ENCODE results near the gene TNFRSF19.

Gene TNFRSF19

GRCh38 chr13:23599083-23599925 is 29.1 kb downstream of the TNFRSF19 start:
- H3K36me3 Mint-ChIP-seq (ENCODE audit: low read depth) = peaks cover 100% of the 10 kb centered on the region
- no peak for DNase-seq
- peaks cover 70% of the 10 kb centered on the region for H3K9me3 Mint-ChIP-seq
- H3K27ac Mint-ChIP-seq = no peak overlapping the region
- peaks cover 8% of the 10 kb centered on the region for H3K27me3 Mint-ChIP-seq (ENCODE audit: low read depth, poor library complexity)
- TF ChIP-seq, protein P1, sequence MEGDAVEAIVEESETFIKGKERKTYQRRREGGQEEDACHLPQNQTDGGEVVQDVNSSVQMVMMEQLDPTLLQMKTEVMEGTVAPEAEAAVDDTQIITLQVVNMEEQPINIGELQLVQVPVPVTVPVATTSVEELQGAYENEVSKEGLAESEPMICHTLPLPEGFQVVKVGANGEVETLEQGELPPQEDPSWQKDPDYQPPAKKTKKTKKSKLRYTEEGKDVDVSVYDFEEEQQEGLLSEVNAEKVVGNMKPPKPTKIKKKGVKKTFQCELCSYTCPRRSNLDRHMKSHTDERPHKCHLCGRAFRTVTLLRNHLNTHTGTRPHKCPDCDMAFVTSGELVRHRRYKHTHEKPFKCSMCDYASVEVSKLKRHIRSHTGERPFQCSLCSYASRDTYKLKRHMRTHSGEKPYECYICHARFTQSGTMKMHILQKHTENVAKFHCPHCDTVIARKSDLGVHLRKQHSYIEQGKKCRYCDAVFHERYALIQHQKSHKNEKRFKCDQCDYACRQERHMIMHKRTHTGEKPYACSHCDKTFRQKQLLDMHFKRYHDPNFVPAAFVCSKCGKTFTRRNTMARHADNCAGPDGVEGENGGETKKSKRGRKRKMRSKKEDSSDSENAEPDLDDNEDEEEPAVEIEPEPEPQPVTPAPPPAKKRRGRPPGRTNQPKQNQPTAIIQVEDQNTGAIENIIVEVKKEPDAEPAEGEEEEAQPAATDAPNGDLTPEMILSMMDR (IDR thresholded peaks at IDR 0.05) = no peak
- H3K4me3 Mint-ChIP-seq = no peak overlapping the region
- H3K4me1 Mint-ChIP-seq = no peaks in the 10 kb centered on the region

- H3K4me1 Mint-ChIP-seq = no peaks in the 10 kb centered on the region
- TF ChIP-seq, protein P1 (IDR thresholded peaks at IDR 0.05) = no peak
- H3K4me3 Mint-ChIP-seq = no peak overlapping the region
- DNase-seq = no peak
- peaks cover 100% of the 10 kb centered on the region for H3K36me3 Mint-ChIP-seq (ENCODE audit: low read depth)
- H3K9me3 Mint-ChIP-seq = peaks cover 64% of the 10 kb centered on the region
- H3K27ac Mint-ChIP-seq = no peak overlapping the region
- H3K27me3 Mint-ChIP-seq (ENCODE audit: low read depth, poor library complexity) = peaks cover 8% of the 10 kb centered on the region
These were observed 29.9 kb downstream of the TNFRSF19 start for GRCh38 chr13:23600100-23600499.

- Mint-ChIP-seq H3K9me3 (peaks cover 59% of the 10 kb centered on the region), H3K27ac (no peak overlapping the region), H3K4me1 (no peaks in the 10 kb centered on the region), H3K4me3 (no peak overlapping the region), H3K27me3 (ENCODE audit: low read depth, poor library complexity) (peaks cover 8% of the 10 kb centered on the region), H3K36me3 (ENCODE audit: low read depth) (peaks cover 100% of the 10 kb centered on the region)
- DNase-seq = no peak
- TF ChIP-seq, protein P1 (IDR thresholded peaks at IDR 0.05) = no peak
These were observed 30.3 kb downstream of the TNFRSF19 start for GRCh38 chr13:23600534-23600933.

DNA sequence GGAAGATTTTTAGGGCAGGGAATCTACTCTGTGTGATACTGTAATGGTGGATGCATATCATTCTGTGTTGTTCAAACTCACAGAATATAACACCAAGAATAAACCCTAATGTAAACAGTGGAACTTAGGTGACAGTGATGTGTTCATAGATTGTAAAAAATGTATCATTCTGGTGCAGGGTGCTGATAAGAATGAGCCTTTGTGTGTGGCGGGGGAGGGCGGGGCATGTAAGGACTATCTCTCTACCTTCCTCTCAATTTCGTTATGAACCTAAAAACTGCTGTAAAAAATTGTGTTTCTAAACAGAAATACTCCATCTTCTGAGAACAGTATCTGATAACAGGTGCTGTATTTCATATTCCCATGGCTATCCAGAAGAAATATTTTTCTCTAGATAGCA is 35.6 kb downstream of the TNFRSF19 start:
- H3K27me3 Mint-ChIP-seq (ENCODE audit: low read depth, poor library complexity) = no peaks in the 10 kb centered on the region
- H3K36me3 Mint-ChIP-seq (ENCODE audit: low read depth) = peaks cover 74% of the 10 kb centered on the region
- TF ChIP-seq, protein P1 (IDR thresholded peaks at IDR 0.05) = no peak
- H3K4me1 Mint-ChIP-seq = peaks cover 33% of the 10 kb centered on the region
- peaks cover 12% of the 10 kb centered on the region for H3K9me3 Mint-ChIP-seq
- peak overlapping the region; percentile 26 for H3K27ac Mint-ChIP-seq
- DNase-seq = no peak
- H3K4me3 Mint-ChIP-seq = no peak overlapping the region

DNA sequence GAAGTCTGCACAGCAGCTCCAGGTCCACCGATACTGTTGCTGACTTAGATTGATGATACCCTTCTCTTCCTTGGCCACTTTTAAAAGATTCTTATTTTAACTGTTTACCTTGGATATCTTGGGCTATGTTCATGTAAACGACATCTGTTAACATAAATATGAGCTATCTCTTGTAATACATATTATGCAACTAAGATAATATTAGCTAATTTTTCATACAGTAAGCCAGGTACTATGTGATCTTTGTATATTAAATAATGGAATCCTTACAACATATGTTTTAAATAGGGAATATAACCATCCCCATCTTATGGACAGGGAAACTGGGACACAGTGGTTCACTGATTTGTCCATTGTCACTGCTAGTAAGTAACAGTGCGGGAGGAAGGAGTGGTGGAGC is 37.9 kb downstream of the TNFRSF19 start:
- H3K9me3 Mint-ChIP-seq = peaks cover 5% of the 10 kb centered on the region
- peaks cover 63% of the 10 kb centered on the region for H3K36me3 Mint-ChIP-seq (ENCODE audit: low read depth)
- TF ChIP-seq, protein P1 (IDR thresholded peaks at IDR 0.05) = no peak
- no peak overlapping the region for H3K4me3 Mint-ChIP-seq
- no peak for DNase-seq
- H3K27ac Mint-ChIP-seq = peak overlapping the region; percentile 75
- no peaks in the 10 kb centered on the region for H3K27me3 Mint-ChIP-seq (ENCODE audit: low read depth, poor library complexity)
- peaks cover 51% of the 10 kb centered on the region for H3K4me1 Mint-ChIP-seq

Data from nephron progenitor cell (in vitro differentiated cells).